Liver (tissue), 3 donors: ENCODE results near the gene C11orf21.

ENCODE experiments used
- ATF3 ChIP-seq: IDR thresholded peaks from 2 replicates; pipeline ENCODE4 v1.6.1; 2016; ENCODE audit warnings: antibody characterized with exemption
- EGR1 ChIP-seq, 2 donors: IDR thresholded peaks; 2 replicates each; pipeline ENCODE4 v1.6.1; 2016 to 2018; ENCODE audit warnings: antibody characterized with exemption in 2 of 2, low read depth in 2 of 2
- FOXA1 ChIP-seq: IDR thresholded peaks from 2 replicates; pipeline ENCODE4 v1.6.1; 2016; ENCODE audit warnings: antibody characterized with exemption
- HNF4A ChIP-seq, 2 donors: conservative IDR thresholded peaks; 2 replicates each; pipeline ENCODE4 v1.6.1; 2016; ENCODE audit warnings: antibody characterized with exemption in 2 of 2, mild to moderate bottlenecking in 2 of 2
- HNF4G ChIP-seq: IDR thresholded peaks from 2 replicates; pipeline ENCODE4 v1.6.1; 2016; ENCODE audit warnings: antibody characterized with exemption
- NR2F2 ChIP-seq: IDR thresholded peaks from 2 replicates; pipeline ENCODE4 v1.6.1; 2016; ENCODE audit warnings: antibody characterized with exemption
- RAD21 ChIP-seq, 2 donors: IDR thresholded peaks; 2 replicates each; pipeline ENCODE4 v1.6.1; 2016; ENCODE audit warnings: antibody characterized with exemption in 2 of 2, mild to moderate bottlenecking in 2 of 2
- REST ChIP-seq: IDR thresholded peaks from 2 replicates; pipeline ENCODE4 v1.6.1; 2016; ENCODE audit warnings: antibody characterized with exemption, mild to moderate bottlenecking
- SP1 ChIP-seq: IDR thresholded peaks from 2 replicates; pipeline ENCODE4 v1.6.1; 2018; ENCODE audit warnings: antibody characterized with exemption, mild to moderate bottlenecking
- TAF1 ChIP-seq: conservative IDR thresholded peaks from 2 replicates; pipeline ENCODE4 v1.6.1; 2016; ENCODE audit warnings: antibody characterized with exemption, mild to moderate bottlenecking
- YY1 ChIP-seq: IDR thresholded peaks from 2 replicates; pipeline ENCODE4 v1.6.1; 2016; ENCODE audit warnings: antibody characterized with exemption, mild to moderate bottlenecking
- ZBTB33 ChIP-seq: IDR thresholded peaks from 2 replicates; pipeline ENCODE4 v1.6.1; 2016; ENCODE audit warnings: antibody characterized with exemption
- TF ChIP-seq, protein P1 (sequence below): fragments of 150-350 bp; IDR thresholded peaks from 2 replicates; pipeline ENCODE4 v1.5.1; 2017; ENCODE audit warnings: improper control_type of control experiment, low read depth, low read length; ENCODE audit not compliant: missing input control
- TF ChIP-seq, protein P2 (sequence below): IDR thresholded peaks from 2 replicates; pipeline ENCODE4 v1.6.1; 2016; ENCODE audit warnings: antibody characterized with exemption
- donor health status: healthy.
- donor health status: healthy.

- TF ChIP-seq, protein P1, sequence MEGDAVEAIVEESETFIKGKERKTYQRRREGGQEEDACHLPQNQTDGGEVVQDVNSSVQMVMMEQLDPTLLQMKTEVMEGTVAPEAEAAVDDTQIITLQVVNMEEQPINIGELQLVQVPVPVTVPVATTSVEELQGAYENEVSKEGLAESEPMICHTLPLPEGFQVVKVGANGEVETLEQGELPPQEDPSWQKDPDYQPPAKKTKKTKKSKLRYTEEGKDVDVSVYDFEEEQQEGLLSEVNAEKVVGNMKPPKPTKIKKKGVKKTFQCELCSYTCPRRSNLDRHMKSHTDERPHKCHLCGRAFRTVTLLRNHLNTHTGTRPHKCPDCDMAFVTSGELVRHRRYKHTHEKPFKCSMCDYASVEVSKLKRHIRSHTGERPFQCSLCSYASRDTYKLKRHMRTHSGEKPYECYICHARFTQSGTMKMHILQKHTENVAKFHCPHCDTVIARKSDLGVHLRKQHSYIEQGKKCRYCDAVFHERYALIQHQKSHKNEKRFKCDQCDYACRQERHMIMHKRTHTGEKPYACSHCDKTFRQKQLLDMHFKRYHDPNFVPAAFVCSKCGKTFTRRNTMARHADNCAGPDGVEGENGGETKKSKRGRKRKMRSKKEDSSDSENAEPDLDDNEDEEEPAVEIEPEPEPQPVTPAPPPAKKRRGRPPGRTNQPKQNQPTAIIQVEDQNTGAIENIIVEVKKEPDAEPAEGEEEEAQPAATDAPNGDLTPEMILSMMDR: no peak
- no peak for TF ChIP-seq SP1
- no peak for TF ChIP-seq ATF3
- TF ChIP-seq REST: no peak
- TF ChIP-seq NR2F2: no peak
- TF ChIP-seq TAF1: no peak
- TF ChIP-seq HNF4G: no peak
- no peak for TF ChIP-seq RAD21 (IDR thresholded peaks at IDR 0.05)
- TF ChIP-seq YY1: no peak
- no peak for TF ChIP-seq EGR1 (IDR thresholded peaks at IDR 0.05; ENCODE audit: low read depth in 2 of 2)
- TF ChIP-seq ZBTB33: no peak
- no peak for TF ChIP-seq FOXA1
- TF ChIP-seq, protein P2, sequence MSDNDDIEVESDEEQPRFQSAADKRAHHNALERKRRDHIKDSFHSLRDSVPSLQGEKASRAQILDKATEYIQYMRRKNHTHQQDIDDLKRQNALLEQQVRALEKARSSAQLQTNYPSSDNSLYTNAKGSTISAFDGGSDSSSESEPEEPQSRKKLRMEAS: no peak
- no peak for TF ChIP-seq HNF4A (conservative IDR thresholded peaks at IDR 0.05)
These were observed 14.6 kb downstream of the C11orf21 start for GRCh38 chr11:2287091-2287490.
